Glomerular endothelial cell (primary cell): ENCODE data around the gene PPARG. TPM values are rescaled to one million over a fixed set of nuclear protein-coding genes. Genes with fewer than 3 reads are reported as not detected.
"Not testable (repeated sequence)": the region's sequence is repeated elsewhere in the genome, so short reads cannot be mapped to it uniquely, and the experiment has no call there.

Experiments
- DNase-seq: peaks from one replicate; pipeline ENCODE4 v3.0.0-alpha.2; 2011; ENCODE audit warnings: low read depth, low spot score; ENCODE audit errors: extremely low read depth
- total RNA-seq: library from RNA; depleted of rRNA; stranded (reverse); fragments of >200 nt; gene quantifications from 2 replicates; pipeline ENCODE4 v1.2.3, GENCODE V29; 2015

PPARG gene
- total RNA-seq, 1 donor from 2014 or later: 8.5 TPM

DNA sequence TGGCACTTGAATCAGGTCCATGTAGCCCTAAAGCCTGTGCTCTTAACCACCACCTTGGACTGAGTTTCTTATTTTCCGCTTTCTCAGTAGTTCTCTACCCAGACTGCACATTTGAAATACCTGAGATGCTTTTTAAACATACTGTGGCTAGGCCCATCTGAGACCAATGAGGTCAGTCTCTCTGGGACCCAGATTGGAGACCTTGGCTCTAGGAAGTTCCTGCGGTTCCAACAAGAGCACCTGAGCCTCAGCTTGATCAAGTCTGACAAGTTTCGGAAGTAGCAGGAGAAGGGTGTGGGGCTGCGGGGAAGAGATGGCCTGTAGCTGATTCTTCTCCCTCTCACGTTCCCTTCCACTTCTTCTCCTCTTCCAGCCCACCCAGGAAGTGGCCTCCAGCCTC is 183.9 kb downstream of the PPARG start:
- no peak for DNase-seq

- DNase-seq: no peak
These were observed 184.6 kb downstream of the PPARG start for GRCh38 chr3:12473511-12473910.

GRCh38 chr3:12476238-12476897 is 187.5 kb downstream of the PPARG start:
- DNase-seq: no peak

- no peak for DNase-seq
These were observed 188.4 kb downstream of the PPARG start for GRCh38 chr3:12477256-12477655.

DNA sequence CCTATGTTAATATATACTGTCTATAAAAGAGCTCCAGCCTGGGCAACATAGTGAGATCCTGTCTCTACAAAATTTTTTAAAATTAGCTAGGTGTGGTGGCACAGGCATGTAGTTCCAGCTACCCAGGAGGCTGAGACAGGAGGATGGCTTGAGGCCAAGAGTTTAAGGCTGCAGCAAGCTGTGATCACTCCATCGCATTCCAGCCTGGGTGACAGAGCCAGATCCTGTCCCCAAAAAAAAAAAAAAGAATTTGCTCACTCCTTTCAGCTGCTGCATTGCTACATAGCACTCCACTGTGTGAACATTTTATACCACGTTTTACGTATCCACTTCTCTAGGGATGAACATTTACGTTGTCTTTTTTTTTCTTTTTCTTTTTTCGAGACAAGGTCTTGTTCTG is 189.5 kb downstream of the PPARG start:
- no peak for DNase-seq

DNA sequence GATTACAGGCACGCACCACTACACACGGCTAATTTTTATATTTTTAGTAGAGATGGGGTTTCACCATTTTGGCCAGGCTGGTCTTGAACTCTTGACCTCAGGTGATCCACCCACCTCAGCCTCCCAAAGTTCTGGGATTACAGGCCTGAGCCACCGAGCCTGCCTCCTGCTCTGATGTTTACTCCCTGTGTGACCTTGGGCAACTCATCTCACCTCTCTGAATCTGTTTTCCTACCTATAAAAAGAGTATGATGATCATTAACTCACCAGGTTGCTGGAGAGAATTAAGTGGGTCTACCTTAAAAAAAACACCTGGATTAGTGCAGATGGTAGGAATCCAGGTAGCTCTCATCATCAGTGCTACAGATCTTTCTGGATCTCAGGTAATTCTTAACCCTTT is 190.3 kb downstream of the PPARG start:
- not testable (repeated sequence) for DNase-seq

DNA sequence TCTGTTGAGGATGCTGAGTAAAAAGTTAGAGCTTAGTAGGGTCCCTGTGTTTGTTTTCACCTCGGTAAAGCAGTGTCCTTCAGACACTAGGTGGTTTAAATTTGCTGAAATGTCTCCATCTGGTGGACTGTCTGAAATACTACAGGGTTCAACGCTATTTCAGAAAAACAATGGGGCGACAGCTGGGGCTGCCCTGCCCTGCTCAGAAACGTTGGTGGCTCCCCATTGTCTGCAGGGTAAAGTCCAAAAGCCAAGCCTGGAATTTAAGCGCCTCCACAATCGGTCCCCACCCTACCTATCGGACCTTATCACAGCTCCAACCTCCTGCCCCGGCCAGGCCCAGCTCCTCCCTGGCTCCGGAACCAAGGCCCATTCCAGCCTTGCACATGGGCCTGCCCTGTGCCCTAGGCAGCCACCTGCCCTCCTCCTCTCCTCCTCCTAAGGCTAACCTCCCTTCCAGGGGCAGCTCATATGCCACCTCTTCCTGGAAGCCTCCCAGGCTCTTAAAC is 191.1 kb downstream of the PPARG start:
- no peak for DNase-seq

DNA sequence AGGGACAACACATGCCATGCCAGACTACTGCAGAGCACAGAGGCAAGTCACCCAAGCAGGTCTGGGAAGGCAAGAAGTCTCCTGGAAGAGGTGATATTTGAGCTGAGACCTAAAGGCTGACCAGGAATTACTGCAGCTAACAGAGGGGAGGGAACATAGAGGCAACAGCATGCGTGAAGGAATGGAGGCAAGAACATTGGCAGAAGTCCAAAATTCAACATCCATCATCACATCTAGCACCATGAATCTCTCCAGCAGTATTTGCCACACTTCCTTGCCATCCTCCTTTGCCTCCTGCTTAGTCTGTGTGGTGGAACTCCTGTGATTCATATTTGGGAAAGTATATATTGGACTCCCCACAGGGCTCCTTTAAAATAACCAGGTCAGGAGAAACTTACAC is 194.5 kb downstream of the PPARG start:
- DNase-seq: no peak

GRCh38 chr3:12483872-12484197 is 195.0 kb downstream of the PPARG start:
- no peak for DNase-seq

Other genes with a start within 250 kb of the PPARG start
- gene TIMP4, start 130.2 kb upstream of the PPARG start, total RNA-seq: 0.10 TPM in 1 of 2 replicates, not detected in the other
- 5.7 and 11.3 TPM in 2 replicates for gene TSEN2, start 195.4 kb downstream of the PPARG start, total RNA-seq